ENCODE measurements around the gene SOD2. TPM values are rescaled to one million over a fixed set of nuclear protein-coding genes. Genes with fewer than 3 reads are reported as not detected.

SOD2 gene
- total RNA-seq, 4 donors from 2014 or later, result 147 to 927 (median 395) TPM

- DNase-seq (ENCODE audit: extremely low spot score), result peak; percentile 91
- Histone ChIP-seq H3K27me3 (no peaks in the 10 kb centered on the region), H3K4me3 (peak overlapping the region in 3 of 4 donors; percentile 12 to 24 (median 20)), H3K27ac (replicated peaks in 1 of 4) (peak overlapping the region; percentile 76 to 87 (median 82)), H3K9me3 (no peaks in the 10 kb centered on the region), H3K4me1 (peaks cover 24 to 44% (median 37%) of the 10 kb centered on the region in 4 donors), H3K36me3 (no peaks in the 10 kb centered on the region)
- no peak for TF ChIP-seq POLR2A (IDR thresholded peaks at IDR 0.05; ENCODE audit: low read depth)
- peak; percentile 79 to 82 for TF ChIP-seq POLR2AphosphoS5 (IDR thresholded peaks at IDR 0.05)
- TF ChIP-seq CTCF (IDR thresholded peaks at IDR 0.05), result no peak
- peak; percentile 45 for TF ChIP-seq EP300 (IDR thresholded peaks at IDR 0.05)
- intact Hi-C loops (cut with DNase I), result no loop called here
- 44% methylated on average over 5 of the region's 5 CpGs for WGBS
Measured at GRCh38 chr6:159716247-159717096, 23.4 kb upstream of the SOD2 start.

GRCh38 chr6:159715605-159716004, 22.6 kb upstream of the SOD2 start:
- WGBS, result 92% methylated on average over 3 of the region's 3 CpGs
- no peak for TF ChIP-seq EP300 (IDR thresholded peaks at IDR 0.05)
- TF ChIP-seq POLR2A (IDR thresholded peaks at IDR 0.05; ENCODE audit: low read depth), result no peak
- no peak for TF ChIP-seq POLR2AphosphoS5 (IDR thresholded peaks at IDR 0.05)
- TF ChIP-seq CTCF (IDR thresholded peaks at IDR 0.05), result no peak
- H3K9me3 ChIP-seq, result no peaks in the 10 kb centered on the region
- H3K36me3 ChIP-seq, result no peaks in the 10 kb centered on the region
- no peak overlapping the region for H3K4me3 ChIP-seq
- peak overlapping the region; percentile 76 to 87 (median 82) for H3K27ac ChIP-seq (replicated peaks in 1 of 4)
- H3K4me1 ChIP-seq, result peaks cover 20 to 40% (median 35%) of the 10 kb centered on the region in 4 donors
- H3K27me3 ChIP-seq, result no peaks in the 10 kb centered on the region
- peak; percentile 60 for DNase-seq (ENCODE audit: extremely low spot score)
- intact Hi-C loops (cut with DNase I), result no loop called here

GRCh38 chr6:159715166-159715565, 22.1 kb upstream of the SOD2 start:
- intact Hi-C loops (cut with DNase I), result no loop called here
- Histone ChIP-seq H3K4me1 (peaks cover 20 to 40% (median 35%) of the 10 kb centered on the region in 4 donors), H3K36me3 (no peaks in the 10 kb centered on the region), H3K27ac (replicated peaks in 1 of 4) (peak overlapping the region; percentile 76 to 87 (median 82)), H3K9me3 (no peaks in the 10 kb centered on the region), H3K4me3 (no peak overlapping the region), H3K27me3 (no peaks in the 10 kb centered on the region)
- WGBS, result 91% methylated on average over 3 of the region's 3 CpGs
- TF ChIP-seq POLR2A (IDR thresholded peaks at IDR 0.05; ENCODE audit: low read depth) (no peak), POLR2AphosphoS5 (IDR thresholded peaks at IDR 0.05) (no peak), CTCF (IDR thresholded peaks at IDR 0.05) (no peak), EP300 (IDR thresholded peaks at IDR 0.05) (no peak)
- peak; percentile 19 for DNase-seq (ENCODE audit: extremely low spot score)

GRCh38 chr6:159714404-159714803, 21.4 kb upstream of the SOD2 start:
- no peak overlapping the region for H3K27ac ChIP-seq (replicated peaks in 1 of 4)
- no peaks in the 10 kb centered on the region for H3K9me3 ChIP-seq
- DNase-seq (ENCODE audit: extremely low spot score), result peak; percentile 75
- no peaks in the 10 kb centered on the region for H3K27me3 ChIP-seq
- H3K4me1 ChIP-seq, result peaks cover 20 to 40% (median 35%) of the 10 kb centered on the region in 4 donors
- H3K36me3 ChIP-seq, result no peaks in the 10 kb centered on the region
- H3K4me3 ChIP-seq, result no peak overlapping the region
- 90% methylated on average over 5 of the region's 5 CpGs for WGBS
- TF ChIP-seq POLR2A (IDR thresholded peaks at IDR 0.05; ENCODE audit: low read depth) (no peak), POLR2AphosphoS5 (IDR thresholded peaks at IDR 0.05) (no peak), EP300 (IDR thresholded peaks at IDR 0.05) (no peak), CTCF (IDR thresholded peaks at IDR 0.05) (no peak)
- intact Hi-C loops (cut with DNase I), result no loop called here
